GM12878 (cell line): Measurements from ENCODE around the gene SCN7A.

Experiments used
- CTCF ChIP-seq, 3 experiments: IDR thresholded peaks in 2 of 3; conservative IDR thresholded peaks in 1 of 3; 2 replicates each; pipeline ENCODE4 v1.5.1; 2011; ENCODE audit warnings: low read depth in 3 of 3, low read length in 3 of 3, mild to moderate bottlenecking in 3 of 3, control low read depth in 2 of 3, moderate library complexity in 2 of 3, inconsistent platforms in 1 of 3, mixed read lengths in 1 of 3; ENCODE audit not compliant: control insufficient read depth in 2 of 3, insufficient read depth in 1 of 3; ENCODE audit errors: extremely low read depth in 1 of 3
- E2F4 ChIP-seq: IDR thresholded peaks from 2 replicates; pipeline ENCODE4 v1.6.1; 2012; ENCODE audit warnings: low read depth, low read length, improper control_type of control experiment
- MXI1 ChIP-seq: fragments of 150-350 bp; IDR thresholded peaks from 2 replicates; pipeline ENCODE4 v1.6.1; 2011; ENCODE audit warnings: low read depth, mild to moderate bottlenecking, inconsistent platforms, low read length, improper control_type of control experiment
- NR2F1 ChIP-seq: fragments of 450-650 bp; conservative IDR thresholded peaks from 2 replicates; pipeline ENCODE4 v1.6.1; 2017; ENCODE audit warnings: mild to moderate bottlenecking
- PKNOX1 ChIP-seq: fragments of 450-650 bp; IDR thresholded peaks from 2 replicates; pipeline ENCODE4 v1.6.1; 2016; ENCODE audit warnings: mild to moderate bottlenecking
- POLR2A ChIP-seq: IDR thresholded peaks from 2 replicates; pipeline ENCODE4 v1.6.1; 2011; ENCODE audit warnings: low read depth, mild to moderate bottlenecking, low read length
- RB1 ChIP-seq: fragments of 450-650 bp; formaldehyde crosslinking; IDR thresholded peaks from 2 replicates; pipeline ENCODE4 v1.6.1; 2017; ENCODE audit warnings: mild to moderate bottlenecking, borderline replicate concordance
- SP1 ChIP-seq: IDR thresholded peaks from one replicate; pipeline ENCODE4 v1.6.1; 2011; ENCODE audit warnings: low read depth, low read length
- SREBF1 ChIP-seq: IDR thresholded peaks from 2 replicates; pipeline ENCODE4 v1.6.1; 2012; ENCODE audit warnings: mild to moderate bottlenecking, low read length
- ZSCAN29 ChIP-seq: fragments of 450-650 bp; IDR thresholded peaks from 2 replicates; pipeline ENCODE4 v1.6.1; 2017; ENCODE audit warnings: mild to moderate bottlenecking, moderate library complexity
- TF ChIP-seq, protein P1 (sequence below): IDR thresholded peaks from 2 replicates; pipeline ENCODE4 v1.6.1; 2011; ENCODE audit warnings: low read depth, mild to moderate bottlenecking, low read length, moderate library complexity, borderline replicate concordance; ENCODE audit errors: extremely low read depth
- TF ChIP-seq, protein P2 (sequence below): IDR thresholded peaks from 2 replicates; pipeline ENCODE4 v1.6.1; 2012; ENCODE audit warnings: mild to moderate bottlenecking, low read depth, low read length

DNA sequence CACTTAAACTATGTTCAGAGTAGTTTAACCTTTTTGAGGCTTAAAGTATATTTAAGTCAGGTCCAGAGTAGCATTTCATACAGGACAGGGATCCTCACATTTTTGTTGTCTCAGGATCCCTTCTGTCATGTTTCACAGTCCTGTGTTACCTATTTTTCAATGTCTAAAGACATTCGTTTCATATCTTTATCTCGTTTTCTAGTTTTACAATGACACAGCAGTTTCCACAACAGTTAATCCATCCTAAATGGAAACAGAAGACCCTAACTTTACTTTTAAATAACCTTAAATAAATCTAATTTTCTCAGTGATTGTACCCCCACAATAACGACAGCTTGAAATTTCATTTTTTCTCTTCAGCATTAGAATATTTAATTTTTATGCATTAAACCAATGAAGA lies 101.0 kb downstream of the SCN7A start:
- TF ChIP-seq, protein P1, sequence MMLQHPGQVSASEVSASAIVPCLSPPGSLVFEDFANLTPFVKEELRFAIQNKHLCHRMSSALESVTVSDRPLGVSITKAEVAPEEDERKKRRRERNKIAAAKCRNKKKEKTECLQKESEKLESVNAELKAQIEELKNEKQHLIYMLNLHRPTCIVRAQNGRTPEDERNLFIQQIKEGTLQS: no peak
- TF ChIP-seq SREBF1 (no peak), POLR2A (no peak), E2F4 (no peak), RB1 (no peak), PKNOX1 (no peak), ZSCAN29 (no peak), NR2F1 (no peak), CTCF (IDR thresholded peaks at IDR 0.05 in 2 of 3, conservative IDR thresholded peaks at IDR 0.05 in 1 of 3; ENCODE audit: control insufficient read depth in 2 of 3, extremely low read depth in 1 of 3, insufficient read depth in 1 of 3, low read depth in 3 of 3, low read length in 3 of 3) (no peak), MXI1 (no peak), SP1 (no peak)
- TF ChIP-seq, protein P2, sequence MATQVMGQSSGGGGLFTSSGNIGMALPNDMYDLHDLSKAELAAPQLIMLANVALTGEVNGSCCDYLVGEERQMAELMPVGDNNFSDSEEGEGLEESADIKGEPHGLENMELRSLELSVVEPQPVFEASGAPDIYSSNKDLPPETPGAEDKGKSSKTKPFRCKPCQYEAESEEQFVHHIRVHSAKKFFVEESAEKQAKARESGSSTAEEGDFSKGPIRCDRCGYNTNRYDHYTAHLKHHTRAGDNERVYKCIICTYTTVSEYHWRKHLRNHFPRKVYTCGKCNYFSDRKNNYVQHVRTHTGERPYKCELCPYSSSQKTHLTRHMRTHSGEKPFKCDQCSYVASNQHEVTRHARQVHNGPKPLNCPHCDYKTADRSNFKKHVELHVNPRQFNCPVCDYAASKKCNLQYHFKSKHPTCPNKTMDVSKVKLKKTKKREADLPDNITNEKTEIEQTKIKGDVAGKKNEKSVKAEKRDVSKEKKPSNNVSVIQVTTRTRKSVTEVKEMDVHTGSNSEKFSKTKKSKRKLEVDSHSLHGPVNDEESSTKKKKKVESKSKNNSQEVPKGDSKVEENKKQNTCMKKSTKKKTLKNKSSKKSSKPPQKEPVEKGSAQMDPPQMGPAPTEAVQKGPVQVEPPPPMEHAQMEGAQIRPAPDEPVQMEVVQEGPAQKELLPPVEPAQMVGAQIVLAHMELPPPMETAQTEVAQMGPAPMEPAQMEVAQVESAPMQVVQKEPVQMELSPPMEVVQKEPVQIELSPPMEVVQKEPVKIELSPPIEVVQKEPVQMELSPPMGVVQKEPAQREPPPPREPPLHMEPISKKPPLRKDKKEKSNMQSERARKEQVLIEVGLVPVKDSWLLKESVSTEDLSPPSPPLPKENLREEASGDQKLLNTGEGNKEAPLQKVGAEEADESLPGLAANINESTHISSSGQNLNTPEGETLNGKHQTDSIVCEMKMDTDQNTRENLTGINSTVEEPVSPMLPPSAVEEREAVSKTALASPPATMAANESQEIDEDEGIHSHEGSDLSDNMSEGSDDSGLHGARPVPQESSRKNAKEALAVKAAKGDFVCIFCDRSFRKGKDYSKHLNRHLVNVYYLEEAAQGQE: no peak
